ENCODE data around the gene SHISA6.

Gene SHISA6

DNA sequence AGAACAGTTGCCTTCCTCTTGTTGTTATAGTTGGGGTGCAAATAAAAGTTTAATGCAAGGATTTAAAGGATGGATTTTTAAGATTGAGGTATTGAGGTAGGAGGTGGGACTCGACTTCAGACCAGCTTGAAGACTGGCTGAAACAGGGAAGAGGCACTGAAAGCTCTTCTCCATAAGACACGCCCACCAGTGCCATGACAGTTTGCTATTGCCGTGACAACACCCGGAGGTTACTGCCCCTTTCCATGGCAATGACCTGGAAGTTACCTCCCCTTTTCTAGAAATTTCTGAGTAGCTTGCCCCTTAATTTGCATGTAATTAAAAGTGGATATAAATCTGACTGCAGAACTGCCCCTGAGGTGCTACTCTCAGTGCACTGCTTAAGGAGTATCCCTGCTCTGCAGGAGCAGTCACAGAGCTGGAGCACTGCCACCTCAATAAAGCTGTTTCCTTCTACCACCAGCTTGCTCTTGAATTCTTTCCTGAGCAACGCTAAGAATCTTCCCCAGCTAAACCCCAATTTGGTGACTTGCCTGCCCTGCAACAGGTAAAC lies 122.6 kb downstream of the SHISA6 start:
- no peak for DNase-seq

DNA sequence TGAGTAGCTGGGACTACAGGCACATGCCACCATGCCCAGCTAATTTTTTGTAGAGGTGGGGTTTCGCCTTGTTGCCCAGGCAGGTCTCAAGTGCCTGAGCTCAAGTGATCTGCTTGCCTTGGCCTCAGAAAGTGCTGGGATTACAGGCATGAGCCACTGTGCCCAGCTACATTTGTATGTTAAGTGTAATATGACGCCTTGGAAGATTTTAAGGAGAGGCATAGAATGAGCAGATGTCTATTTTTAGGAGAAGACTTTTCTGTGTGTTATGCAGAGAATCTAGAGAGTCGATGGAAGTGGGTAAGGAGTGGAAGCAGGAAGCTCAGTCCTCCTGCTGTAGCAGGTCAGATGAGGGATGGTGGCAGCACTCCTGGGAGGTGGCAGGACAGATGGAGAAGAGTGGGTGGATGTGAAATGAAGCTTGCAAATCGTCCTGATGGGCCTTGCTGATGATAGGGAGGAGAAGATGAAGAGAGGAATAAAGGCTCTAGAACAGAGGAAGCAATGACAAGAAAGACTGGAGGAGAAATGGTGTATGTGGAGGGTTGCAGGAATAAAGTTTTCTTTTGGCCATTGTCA lies 125.3 kb downstream of the SHISA6 start:
- DNase-seq: no peak

DNA sequence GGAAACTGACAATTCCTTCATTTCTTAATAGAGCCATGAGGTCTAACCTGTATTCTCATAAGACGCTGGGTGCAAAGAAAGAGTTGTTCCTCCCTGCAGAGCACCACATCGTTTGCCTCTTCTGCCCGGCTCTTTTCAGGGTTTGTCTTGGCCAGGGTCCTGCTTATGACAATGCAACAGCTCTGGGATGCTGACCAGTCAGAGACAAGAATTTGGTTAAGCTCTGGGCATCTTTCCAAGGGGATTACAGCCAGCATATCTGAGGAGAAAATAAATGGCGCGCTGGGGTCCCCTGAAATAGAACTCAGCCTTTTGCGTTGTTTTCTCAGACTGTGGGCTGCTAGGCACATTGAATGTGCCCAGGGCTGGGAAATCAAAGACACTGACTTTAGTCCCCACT lies 128.6 kb downstream of the SHISA6 start:
- DNase-seq: no peak

DNA sequence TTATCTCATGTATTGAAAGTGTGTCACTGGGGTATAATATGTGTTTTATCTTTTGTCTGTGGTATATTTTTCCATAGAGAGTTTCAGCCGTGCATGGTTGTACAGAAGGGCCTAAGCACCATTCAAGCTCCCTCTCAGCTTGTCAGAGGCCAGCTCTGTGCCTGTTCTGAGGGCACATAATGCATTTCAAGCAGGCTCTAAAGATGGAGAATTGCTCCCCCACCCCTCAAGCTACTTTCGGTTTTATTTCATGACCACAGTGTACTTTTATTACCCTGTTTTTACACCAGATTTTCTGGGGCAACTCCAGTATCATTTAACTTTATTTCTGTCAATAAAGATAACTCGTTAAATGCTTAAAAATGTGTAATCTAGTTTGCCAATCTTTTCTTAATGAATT lies 131.7 kb downstream of the SHISA6 start:
- no peak for DNase-seq

DNA sequence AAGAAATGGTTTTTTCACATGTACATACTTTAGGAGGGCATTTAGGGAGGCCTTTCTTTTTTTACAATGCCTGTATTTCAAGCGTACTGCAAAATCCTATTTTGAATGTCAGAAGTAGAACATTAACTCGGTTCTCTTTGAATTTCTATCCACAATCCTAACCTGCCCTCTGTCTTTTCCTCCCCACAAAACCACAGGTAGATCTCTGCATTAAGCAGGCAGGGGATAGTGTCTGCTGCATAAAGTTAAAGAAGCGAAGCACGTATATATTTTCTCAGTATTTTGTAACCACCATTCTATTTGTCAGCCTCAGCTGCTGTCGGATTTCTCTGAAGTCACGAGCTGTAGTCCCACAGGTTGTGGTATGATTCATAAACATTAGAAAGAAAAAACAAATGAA lies 137.5 kb downstream of the SHISA6 start:
- DNase-seq: no peak

DNA sequence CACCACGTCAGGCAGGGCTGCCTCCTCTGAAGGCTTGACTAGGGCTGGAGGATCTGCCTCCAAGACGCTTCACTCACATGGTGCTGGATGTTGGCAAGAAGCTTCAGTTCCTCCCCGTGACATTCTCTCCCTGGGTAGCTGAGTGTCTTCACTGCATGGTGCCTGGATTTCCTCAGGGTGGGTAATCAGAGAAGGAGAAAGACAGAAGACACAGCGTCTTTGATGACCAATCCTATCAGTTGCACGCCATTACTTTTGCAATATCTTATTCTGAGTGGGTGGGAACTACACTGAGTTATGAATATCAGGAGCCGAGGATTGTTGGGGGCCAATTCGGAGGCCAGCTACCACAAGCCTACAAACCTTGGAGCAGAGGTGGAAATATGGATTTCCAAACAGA lies 139.7 kb downstream of the SHISA6 start:
- DNase-seq: no peak

DNA sequence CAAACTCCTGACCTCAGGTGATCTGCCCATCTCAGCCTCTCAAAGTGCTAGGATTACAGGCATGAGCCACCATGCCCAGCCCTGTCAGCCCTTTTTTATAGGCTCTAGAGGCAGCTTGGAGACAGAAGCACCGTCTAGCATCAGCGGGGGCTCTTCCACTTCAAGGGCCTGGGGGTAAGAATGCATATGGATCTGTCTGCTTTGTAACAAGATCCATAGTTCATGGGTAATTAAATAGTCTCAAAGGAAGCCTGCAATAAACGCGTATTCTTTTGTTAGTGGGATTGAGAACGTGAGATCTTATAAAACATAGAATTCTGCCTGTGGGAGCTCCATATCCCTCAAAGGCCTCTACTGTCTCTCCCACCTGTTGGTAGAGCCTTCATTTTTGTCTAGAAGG lies 142.1 kb downstream of the SHISA6 start:
- DNase-seq: no peak

DNA sequence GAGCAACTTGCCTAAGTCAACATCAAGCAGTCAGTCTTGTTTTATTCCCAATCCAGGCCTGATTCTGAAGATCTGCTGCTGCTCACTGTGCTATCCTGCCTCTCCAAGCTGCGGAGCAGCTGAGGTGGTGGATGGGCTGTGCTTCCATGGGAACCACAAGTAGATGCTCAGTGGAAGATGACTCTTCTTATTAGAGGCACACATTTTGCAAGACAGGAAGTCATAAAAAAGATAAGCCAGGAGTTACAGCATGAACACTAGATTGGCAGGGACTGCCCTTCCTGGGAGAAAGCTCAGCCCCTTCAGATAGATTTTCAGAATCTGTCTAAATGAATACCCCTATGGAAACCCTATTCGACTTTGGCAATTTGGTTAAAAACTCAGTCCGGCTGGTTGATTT lies 143.1 kb downstream of the SHISA6 start:
- no peak for DNase-seq

DNA sequence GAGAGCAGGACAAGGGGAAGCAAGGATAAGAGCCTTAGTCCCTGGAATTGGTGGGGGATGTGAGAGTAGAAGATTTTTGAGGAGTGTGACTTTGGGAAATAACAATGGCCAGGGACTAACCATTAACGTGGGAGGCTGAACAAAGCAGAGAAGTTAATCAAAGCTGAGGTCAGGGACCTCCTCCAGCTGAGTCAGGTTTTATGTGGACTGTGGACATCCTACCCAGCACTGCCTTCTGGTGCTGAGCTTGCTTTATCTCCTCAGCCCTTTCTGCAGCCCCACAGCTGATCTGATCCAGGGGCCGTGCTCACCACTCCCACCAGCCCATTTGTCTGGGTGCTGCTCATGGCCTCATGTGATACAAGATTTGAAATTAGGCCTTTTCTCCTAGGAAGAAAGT lies 146.6 kb downstream of the SHISA6 start:
- no peak for DNase-seq

DNA sequence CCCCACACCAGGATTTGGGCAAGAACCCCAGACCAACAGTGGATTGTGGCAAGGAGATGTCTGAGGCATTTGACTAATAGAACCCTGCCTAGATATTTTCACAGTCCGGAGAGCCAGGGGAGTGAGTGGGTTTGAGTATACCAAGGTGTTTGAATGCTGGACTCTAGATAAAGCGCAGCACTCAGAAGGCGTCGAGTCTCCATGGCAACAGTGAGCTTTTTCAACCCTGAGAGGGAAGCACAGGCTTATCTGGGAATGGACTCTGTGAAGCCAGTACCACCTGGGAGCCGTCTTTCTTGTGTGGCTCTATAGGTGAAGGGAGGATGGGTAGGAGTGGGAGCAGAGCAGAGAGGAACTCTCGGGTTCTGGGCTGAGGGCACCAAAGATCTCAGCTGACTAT lies 147.0 kb downstream of the SHISA6 start:
- no peak for DNase-seq

DNA sequence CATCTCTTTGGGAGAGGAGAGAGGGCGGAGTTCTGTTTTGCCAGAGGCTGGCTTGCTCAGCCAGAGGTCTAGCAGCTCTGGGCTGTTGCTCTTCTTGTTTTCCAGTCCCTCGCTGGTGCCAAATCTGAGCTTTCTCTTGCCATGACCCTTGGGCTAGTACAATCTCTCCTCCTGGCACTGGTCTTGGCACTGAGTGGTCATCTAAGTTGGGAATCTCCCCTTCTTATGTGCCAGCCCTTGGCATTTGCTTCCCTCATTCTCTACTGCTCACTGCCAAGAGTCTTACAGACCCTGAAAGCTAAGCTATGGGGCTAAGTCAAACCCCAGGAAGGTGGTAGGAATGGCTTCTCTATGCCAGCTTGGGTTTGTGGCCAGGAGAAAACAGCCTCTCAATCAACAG lies 148.6 kb downstream of the SHISA6 start:
- no peak for DNase-seq

DNA sequence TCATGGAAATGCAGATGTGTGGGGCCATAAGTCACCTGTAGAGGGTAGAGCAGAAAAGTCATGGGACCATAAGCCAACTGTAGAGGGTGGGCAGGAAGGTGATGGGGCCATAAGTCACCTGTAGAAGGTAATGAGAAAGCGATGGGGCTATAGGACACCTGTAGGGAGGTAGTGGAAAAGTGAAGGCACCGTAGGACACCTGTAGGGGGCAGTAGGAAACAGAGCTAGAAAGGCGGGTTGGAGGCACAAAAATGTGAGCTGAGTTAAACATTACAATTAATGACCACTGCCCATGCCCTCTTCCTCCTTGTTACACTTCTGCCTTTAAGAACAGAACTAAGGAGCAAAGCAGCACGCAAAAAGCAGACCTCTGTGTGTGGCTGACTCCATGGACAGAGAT lies 150.1 kb downstream of the SHISA6 start:
- no peak for DNase-seq

DNA sequence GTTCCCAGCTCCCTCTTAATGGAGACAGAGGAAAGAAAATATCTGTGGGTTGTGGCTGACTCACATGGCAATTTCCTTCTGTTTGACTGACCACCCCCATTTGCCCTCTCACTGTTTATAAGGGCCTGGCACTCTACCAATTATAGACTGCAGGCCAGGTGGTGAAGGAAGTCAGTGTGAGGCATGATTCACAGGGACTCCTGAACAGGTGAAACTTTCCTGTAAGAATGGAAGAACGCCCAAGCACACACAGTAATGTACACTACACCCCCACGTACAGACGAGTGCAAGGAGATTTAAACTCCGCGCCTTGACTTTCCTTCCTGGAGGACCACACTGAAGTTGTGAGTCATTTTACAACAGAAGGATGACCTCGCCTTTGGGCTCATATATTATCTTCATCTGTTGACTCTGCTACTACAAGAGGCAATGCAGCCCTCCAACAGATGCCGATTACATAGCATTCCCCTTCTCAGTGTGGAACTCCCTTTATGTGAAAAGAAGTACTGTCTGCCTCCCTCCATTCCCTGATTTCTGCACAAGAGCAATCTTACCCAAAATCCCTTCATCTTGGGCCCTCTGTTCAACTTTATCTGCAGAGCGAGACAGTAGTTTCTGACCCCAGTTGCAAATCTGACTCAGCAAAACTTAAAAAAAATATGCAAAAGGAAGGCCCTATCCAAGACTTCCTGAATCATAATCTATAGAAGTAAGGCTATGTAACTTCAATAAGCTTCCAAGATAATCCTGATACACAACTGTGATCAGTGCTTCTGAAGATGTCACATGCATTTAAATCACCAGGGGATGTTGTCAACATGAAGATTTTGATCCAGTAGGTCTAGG lies 163.6 kb downstream of the SHISA6 start:
- no peak for DNase-seq

DNA sequence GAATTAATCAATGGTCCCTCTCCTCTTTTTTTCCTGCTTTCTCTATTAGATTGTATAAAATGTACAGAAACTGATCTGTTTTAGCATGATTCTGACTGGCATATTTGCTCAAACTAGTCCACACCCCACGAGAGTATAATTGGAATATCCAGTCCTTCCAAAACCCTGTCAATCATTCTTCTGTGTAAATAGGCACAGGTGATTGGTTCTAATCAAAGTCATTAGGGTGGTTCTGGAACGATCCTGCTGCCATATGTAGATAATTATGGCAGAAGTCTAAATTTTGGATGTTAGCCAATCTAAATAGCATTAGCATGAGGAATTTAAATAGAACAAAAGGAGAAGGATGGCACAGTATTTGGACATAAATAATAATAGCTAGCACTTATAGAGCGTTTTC lies 165.7 kb downstream of the SHISA6 start:
- no peak for DNase-seq

DNA sequence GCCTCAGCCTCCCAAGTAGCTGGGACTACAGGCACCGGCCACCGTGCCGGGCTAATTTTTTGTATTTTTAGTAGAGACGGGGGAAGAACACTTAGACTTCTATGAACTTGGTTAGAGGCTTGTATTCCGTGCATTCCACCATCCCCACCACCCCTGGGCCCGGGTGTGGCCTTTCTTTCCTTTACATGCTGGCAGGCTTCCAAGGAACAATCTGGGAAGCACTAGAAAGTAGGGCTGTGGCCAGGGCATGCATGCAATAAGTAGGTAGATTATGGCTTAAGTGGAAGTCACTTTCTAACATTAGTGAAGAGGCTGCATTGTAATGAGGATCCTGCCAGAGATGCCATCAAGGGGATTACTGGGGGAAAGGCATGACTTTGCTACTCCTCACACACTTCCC lies 171.6 kb downstream of the SHISA6 start:
- no peak for DNase-seq

DNA sequence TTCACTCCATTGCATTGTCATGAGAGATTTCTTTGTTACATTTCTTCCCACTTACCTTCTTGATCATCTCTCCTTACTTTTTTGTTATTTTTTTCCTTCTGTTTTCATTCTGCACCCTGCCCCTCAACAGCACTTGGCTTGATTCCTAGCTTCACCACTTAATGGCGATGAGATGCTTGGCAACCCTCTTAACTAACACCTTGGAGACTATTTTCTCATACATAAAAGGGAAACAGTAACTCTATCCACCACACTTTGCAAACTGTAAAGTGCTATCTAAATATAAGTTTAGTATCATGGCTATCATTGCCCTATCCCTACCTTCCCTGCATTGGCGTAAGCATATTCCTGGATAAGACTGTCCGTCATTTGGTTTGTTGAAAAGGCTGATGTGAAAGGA lies 177.3 kb downstream of the SHISA6 start:
- DNase-seq: no peak

DNA sequence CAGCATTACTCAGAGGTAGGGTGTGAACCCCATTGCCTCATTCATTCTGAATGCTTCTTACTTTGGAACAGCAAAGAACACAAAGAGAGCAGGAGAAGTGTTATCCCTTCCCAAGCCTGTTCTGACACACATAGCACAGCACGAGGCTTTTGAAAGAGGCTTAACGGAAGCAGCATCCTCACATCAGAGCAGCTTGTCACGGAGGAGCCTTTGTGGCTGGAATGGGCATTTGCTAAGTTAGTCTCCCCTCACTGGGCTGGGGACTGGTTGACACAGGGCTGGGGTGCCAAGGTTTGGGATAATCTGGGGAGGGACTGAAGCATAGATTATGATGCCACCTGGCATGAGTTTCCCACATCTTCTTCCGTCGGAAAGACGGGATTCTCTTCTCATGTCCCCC lies 189.7 kb downstream of the SHISA6 start:
- no peak for DNase-seq

DNA sequence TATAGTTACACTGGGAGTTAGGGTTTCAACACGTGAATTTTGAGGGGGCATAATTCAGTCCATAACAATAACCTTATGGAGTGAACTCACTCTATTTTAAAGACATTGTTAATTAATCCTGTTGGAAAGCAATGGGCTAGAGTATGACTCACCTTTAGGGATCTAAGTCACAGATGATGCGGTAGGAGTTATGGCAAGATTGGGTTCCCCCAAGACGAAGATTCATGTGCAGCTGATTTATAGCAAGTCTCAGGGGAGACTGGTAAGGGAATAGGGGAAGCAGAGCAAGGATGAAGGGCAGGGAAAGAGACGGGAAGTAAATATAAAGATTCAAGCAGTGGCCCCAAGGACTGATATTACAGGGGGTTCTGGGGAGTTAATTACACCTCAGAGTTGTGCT lies 197.7 kb downstream of the SHISA6 start:
- DNase-seq: no peak

DNA sequence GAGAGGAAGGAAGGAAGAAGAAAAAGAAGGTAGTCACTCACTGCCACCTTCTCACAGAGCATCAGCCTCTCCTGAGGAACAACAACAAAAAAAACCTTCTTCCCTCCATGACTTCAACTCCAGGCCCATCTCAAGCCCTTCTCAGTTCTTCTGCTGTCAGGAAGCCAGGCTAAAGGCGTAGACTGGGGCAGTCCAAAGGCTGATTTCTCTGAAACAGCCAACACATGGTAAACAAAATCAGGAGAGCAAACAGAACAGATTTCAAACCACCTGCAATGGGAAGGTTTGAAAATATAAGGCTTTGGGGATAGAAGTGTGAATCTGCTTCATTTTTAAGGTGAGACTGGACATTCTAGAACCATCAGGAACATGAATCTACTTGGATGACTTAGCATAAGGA lies 200.0 kb downstream of the SHISA6 start:
- DNase-seq: no peak

DNA sequence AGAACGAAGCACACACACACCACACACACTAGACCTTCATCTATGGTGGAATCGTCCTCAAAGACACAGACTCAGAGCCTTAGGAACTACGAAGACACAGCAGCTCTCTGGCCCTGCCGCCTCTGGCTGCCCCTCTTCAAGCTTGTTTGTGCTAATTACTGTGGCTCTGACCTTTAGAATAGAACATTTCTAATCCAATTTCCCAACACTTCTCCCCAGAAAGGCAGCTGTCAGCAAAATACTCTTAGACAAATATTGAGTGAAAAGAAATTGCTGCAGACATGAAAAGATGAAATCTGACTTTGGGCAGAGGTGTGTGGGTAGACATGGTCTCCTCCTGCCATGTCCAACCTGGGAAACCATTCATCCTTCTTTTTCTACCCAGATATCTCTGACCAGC lies 205.3 kb downstream of the SHISA6 start:
- DNase-seq: no peak

DNA sequence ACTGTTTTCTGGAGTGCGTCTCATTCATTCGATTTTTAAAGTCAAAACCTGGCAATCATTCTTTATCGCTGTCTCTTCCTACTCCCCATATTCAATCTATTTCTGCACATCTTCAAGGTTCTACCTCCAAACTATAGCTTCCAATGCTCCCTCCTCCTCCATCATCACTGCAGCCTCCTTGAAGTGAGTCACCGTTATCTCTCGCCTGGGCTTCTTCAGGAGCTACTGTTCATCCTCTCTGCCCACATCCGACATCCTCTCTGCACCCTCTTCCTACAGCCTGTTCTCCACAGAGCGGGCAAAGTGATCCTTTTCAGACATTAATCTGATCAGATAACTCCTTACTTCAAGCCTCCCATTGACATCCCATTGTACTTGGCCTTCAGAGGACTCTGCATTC lies 213.1 kb downstream of the SHISA6 start:
- DNase-seq: no peak

DNA sequence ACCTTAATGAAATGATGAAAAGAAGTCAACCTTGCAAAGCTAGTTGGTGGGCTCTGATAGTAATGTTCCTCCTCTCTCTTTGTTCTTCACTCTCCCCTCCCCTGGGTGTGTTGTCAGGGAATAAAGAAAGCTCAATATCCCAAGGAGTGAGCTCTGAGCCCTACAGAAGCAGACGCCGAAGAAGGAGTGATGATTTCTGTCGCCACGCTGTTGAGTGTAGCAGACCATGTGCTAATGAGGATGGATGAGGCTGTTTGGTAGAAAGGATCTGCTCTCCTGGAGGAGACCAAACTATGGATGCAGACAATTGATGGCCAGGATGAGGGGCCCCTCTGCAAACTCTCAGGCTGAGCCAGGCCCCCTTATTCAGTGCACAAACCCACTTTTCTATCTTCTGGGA lies 217.3 kb downstream of the SHISA6 start:
- DNase-seq: no peak

DNA sequence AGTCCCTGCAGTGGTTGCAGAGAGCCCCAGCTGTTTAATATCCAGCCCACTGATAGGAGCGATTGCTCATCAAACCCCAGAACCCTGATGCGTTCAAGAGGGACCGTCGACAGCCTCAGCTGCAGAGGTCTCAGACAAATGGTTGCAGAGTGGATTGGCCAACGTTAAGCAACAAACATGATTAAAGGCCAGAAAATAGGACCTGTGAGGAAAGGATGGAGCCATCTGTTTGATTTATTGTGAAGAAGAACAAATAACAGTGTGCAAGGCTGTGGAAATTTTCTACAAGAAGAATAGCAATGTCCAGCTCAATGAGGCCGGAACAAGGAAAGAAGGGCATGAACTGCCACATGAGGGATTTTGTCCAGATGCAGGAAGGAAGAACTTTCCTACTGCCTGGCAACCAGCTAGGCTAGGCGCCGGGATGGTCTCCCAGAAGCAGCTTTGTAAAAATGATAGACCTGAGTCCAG lies 218.9 kb downstream of the SHISA6 start:
- no peak for DNase-seq

DNA sequence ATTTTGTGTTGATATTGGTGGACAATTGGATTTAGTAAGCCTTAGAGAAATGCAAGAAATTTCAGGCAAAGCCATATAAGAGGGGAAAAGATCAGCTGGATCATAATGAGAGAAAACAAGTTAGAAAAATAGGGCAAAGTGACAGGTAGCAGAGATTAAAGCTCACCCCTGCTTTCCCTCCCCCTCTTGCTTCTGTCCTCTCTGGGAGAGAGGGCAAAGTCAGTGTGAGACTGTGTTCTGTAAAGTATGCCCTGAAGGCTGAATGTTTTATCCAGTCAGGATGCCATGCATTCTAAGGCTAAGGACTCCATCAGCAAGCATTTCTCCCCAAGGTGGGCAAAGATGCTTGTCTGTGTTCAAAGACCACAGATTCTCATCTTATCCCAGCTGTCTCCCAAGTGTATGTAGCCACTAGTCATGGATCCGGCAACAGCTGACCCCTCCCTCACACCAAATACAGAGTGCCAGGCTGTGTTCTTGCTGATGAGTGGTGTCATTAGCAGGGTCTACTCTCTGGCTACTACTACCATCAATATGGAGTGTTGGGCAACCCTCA lies 221.1 kb downstream of the SHISA6 start:
- DNase-seq: no peak
